WI38 (cell line): ENCODE data around the gene DGKA.
"Not testable (repeated sequence)": the region's sequence is repeated elsewhere in the genome, so short reads cannot be mapped to it uniquely, and the experiment has no call there.

Experiments used
- H3K4me3 ChIP-seq: 2 replicates; pipeline ENCODE4 v1.5.1; 2011; ENCODE audit warnings: low read depth, mild to moderate bottlenecking, control low read depth, low read length
- TF ChIP-seq, protein P1 (sequence below): IDR thresholded peaks from 2 replicates; pipeline ENCODE4 v1.5.1; 2012; ENCODE audit warnings: low read depth, mild to moderate bottlenecking, control low read depth, low read length

DGKA gene

DNA sequence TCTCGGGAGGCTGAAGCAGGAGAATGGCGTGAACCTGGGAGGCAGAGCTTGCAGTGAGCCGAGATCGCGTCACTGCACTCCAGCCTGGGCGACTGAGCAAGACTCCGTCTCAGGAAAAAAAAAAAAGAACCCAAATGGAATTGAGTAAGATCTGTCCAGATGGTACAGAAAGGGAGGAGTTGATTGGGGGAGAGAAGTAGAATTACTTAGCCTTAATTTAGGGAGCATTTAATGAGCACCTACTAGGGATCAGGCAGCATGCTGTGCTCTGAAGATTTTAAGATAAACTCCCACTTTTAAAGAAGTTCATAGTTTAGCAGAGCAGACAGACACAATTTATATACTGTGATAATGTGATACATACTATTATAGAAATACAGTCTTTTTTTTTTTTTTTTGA, 47.4 kb downstream of the DGKA start:
- TF ChIP-seq, protein P1, sequence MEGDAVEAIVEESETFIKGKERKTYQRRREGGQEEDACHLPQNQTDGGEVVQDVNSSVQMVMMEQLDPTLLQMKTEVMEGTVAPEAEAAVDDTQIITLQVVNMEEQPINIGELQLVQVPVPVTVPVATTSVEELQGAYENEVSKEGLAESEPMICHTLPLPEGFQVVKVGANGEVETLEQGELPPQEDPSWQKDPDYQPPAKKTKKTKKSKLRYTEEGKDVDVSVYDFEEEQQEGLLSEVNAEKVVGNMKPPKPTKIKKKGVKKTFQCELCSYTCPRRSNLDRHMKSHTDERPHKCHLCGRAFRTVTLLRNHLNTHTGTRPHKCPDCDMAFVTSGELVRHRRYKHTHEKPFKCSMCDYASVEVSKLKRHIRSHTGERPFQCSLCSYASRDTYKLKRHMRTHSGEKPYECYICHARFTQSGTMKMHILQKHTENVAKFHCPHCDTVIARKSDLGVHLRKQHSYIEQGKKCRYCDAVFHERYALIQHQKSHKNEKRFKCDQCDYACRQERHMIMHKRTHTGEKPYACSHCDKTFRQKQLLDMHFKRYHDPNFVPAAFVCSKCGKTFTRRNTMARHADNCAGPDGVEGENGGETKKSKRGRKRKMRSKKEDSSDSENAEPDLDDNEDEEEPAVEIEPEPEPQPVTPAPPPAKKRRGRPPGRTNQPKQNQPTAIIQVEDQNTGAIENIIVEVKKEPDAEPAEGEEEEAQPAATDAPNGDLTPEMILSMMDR: no peak
- H3K4me3 ChIP-seq: no peak overlapping the region

DNA sequence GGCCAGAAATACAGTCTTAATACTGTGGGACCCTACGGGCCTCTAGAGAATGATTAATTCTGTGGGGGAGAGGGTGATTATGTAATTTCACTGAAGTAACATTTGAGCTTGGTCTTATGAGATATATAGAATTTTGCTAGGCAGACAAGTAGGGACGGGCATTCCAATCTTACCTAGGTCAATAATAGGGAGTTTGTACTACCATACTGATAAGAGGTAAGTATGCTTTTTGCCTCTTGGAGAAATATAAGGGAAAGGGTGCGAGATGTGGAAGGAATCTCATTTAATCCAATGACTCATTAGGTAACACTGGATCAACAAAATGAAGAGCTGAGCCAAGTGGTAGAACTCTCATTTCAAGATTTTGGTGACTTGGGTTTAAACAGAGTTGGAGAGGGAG, 48.1 kb downstream of the DGKA start:
- no peak overlapping the region for H3K4me3 ChIP-seq
- TF ChIP-seq, protein P1: no peak

DNA sequence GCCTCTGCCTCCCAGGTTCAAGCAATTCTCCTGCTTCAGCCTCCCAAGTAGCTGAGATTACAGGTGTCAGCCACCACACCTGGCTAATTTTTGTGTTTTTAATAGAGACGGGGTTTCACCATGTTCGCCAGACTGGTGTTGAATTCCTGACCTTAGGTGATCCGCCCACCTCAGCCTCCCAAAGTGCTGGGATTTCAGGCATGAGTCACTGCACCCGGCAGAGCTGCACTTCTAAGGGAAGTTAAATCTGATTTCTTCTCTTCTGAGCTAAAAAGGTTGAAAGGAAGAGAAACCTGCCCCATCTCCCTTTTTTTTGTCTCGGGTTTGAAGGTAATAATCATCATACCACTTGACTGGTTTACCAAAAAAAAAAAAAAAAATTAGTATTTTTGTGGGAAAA, 50.9 kb downstream of the DGKA start:
- not testable (repeated sequence) for H3K4me3 ChIP-seq

DNA sequence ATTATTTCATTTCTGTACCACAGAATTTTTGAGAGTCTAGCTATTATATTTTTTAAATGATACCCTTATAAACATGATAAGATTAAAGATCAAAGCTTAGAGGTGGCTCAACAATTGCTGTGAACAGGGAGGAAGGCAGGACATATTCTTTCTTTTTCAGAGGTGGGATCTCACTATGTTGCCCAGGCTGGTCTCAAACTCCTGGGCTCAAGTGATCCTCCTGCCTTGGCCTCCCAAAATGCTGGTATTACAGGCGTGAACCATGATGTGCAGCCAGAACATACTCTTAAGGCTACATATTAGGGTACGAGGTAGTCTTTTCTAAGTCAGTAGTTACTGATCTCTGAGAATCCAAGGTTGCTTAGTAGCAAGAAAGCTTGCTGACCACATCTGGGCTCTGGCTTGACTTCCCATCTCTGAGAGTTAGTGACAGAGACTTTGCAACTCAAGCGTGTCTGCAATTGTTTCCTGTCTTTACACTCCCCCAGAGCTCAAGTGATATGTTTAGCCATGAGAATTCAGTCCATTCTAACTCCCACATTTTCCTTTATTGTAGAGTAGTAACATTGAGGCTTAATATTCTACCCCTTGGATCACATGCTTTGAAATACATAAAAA, 51.5 kb downstream of the DGKA start:
- TF ChIP-seq, protein P1: no peak
- no peak overlapping the region for H3K4me3 ChIP-seq

DNA sequence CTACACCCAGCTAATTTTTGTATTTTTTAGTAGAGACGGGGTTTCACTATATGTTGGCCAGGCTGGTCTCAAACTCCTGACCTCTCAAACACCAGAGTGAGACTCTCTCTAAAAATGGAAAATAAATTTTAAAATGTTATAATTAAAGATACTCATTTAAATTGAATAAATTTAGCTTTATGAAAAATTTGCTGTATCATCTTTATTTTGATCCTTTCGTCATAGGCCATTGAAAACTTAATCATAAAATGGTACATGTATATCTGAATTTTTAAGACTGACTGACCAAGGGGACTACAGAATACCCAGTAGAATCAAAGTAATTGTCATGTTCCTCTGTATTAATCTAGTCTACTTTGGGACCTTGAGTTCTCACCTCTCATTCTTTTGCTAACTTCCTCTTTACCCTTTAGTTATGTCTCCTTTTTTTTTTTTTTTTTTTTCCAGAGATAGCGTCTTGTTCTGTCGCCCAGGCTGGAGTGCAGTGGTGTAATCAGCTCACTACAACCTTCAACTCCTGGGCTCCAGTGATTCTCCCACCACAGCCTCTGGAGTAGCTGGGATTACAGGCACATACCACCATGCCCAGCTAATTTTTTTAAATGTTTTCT, 52.4 kb downstream of the DGKA start:
- TF ChIP-seq, protein P1: no peak
- no peak overlapping the region for H3K4me3 ChIP-seq

DNA sequence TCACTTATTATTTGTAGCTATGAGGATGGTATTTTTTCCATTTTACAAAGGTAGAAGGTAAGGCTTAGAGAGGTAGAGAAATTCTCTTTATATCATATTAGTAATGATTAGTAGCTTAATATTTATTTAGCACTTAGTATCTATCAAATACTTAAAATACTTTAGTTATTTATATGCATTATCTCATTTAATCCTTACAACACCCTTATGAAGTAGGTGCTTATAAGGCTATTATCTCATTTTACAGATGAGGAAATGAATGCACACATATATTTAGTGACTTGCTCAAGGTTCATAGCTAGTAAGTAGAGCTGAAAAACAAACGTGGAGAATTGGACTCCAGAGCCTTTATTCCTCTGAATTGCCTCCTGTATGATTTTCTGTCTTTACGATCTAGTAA, 53.9 kb downstream of the DGKA start:
- no peak overlapping the region for H3K4me3 ChIP-seq
- TF ChIP-seq, protein P1: no peak

DNA sequence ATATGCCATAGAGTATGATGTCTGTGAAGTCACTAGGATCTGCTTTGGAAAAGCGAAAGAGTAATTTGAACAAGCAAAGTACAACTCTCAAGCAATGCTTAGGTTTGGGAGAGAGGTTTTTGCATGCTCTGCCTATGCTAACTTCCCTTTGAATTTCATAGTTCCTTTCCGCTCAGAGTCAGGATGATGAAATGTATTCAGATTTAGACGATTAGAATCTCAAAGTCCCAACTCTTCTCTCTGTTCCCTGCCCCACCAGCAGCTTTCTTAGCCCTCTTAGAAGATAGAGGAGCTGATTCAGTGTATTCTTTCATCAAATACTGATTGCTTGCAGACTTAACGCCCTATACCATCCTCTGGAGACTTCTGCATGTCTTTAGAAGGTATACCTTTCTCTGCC, 54.4 kb downstream of the DGKA start:
- H3K4me3 ChIP-seq: no peak overlapping the region
- TF ChIP-seq, protein P1: no peak

DNA sequence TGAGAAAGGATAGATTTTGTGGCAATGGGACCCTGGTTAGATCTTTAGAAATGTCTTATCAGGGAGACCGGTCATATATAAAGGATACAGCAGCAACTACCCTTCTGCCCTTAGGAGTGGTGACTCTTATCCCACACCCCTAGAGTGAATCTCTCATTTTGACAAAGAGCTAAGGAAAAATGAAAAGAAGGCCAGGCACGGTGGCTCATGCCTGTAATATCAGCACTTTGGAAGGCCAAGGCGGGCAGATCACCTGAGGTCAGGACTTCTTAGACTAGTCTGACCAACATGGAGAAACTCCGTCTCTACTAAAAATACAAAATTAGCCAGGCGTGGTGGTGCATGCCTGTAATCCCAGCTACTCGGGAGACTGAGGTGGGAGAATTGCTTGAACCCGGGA, 55.0 kb downstream of the DGKA start:
- H3K4me3 ChIP-seq: not testable (repeated sequence)
